K562 (cell line): ENCODE results near the gene UTP25. TPM values are rescaled to one million over a fixed set of nuclear protein-coding genes. Genes with fewer than 3 reads are reported as not detected.

Experiments used
- BCL6 ChIP-seq: fragments of 250-450 bp; sonication (Bioruptor Pico); IDR thresholded peaks from 2 replicates; pipeline ENCODE4 v1.4.0; 2020
- CGGBP1 ChIP-seq: fragments of 250-450 bp; sonication (Bioruptor Pico); IDR thresholded peaks from 2 replicates; pipeline ENCODE4 v1.9.0; 2021; ENCODE audit warnings: mild to moderate bottlenecking
- COPS2 ChIP-seq: fragments of 450-650 bp; conservative IDR thresholded peaks from 2 replicates; pipeline ENCODE4 v1.6.1; 2016; ENCODE audit warnings: mild to moderate bottlenecking, moderate library complexity
- DMBX1 ChIP-seq: fragments of 250-450 bp; sonication (Bioruptor Pico); IDR thresholded peaks from 2 replicates; pipeline ENCODE4 v1.8.0; 2022; ENCODE audit warnings: inconsistent platforms, mild to moderate bottlenecking, moderate library complexity, borderline replicate concordance
- ELF1 ChIP-seq: fragments of 200-800 bp; sonication (Bioruptor generic); IDR thresholded peaks from 2 replicates; pipeline ENCODE4 v1.6.1; 2016; ENCODE audit warnings: missing genetic modification characterization, missing compliant biosample characterization
- ETS1 ChIP-seq: conservative IDR thresholded peaks from 2 replicates; pipeline ENCODE4 v1.6.1; 2011; ENCODE audit warnings: low read depth, mild to moderate bottlenecking, low read length; ENCODE audit not compliant: control insufficient read depth
- KAT2B ChIP-seq: IDR thresholded peaks from one replicate; pipeline ENCODE4 v1.6.1; 2012; ENCODE audit warnings: low read depth, mild to moderate bottlenecking, control low read depth, inconsistent platforms, low read length, moderate library complexity
- KDM2B ChIP-seq: fragments of 250-450 bp; sonication (Bioruptor Pico); IDR thresholded peaks from 2 replicates; pipeline ENCODE4 v1.8.0; 2021; ENCODE audit warnings: mild to moderate bottlenecking, moderate library complexity
- KLF16 ChIP-seq: IDR thresholded peaks from 2 replicates; pipeline ENCODE4 v1.6.1; 2016; ENCODE audit warnings: antibody characterized with exemption
- MBD2 ChIP-seq: sonication (generic); IDR thresholded peaks from 2 replicates; pipeline ENCODE4 v1.6.1; 2016; ENCODE audit warnings: low read depth, borderline replicate concordance
- MTF1 ChIP-seq: fragments of 250-450 bp; sonication (Bioruptor Pico); IDR thresholded peaks from 2 replicates; pipeline ENCODE4 v1.9.0; 2021; ENCODE audit warnings: moderate library complexity, mild to moderate bottlenecking, inconsistent platforms, borderline replicate concordance
- NCOA1 ChIP-seq: fragments of 450-650 bp; IDR thresholded peaks from 2 replicates; pipeline ENCODE4 v1.6.1; 2016; ENCODE audit warnings: low read depth
- NUFIP1 ChIP-seq: fragments of 450-650 bp; IDR thresholded peaks from 2 replicates; pipeline ENCODE4 v1.6.1; 2018; ENCODE audit not compliant: partially characterized antibody
- PTTG1 ChIP-seq: fragments of 450-650 bp; IDR thresholded peaks from 2 replicates; pipeline ENCODE4 v1.6.1; 2016; ENCODE audit warnings: low read depth, mild to moderate bottlenecking, missing genetic modification characterization, missing compliant biosample characterization
- RBBP5 ChIP-seq: fragments of 200-600 bp; sonication (generic); IDR thresholded peaks from 2 replicates; pipeline ENCODE4 v1.6.1; 2012; ENCODE audit warnings: borderline replicate concordance, mild to moderate bottlenecking, low read length, control low read depth, inconsistent platforms; ENCODE audit not compliant: insufficient read depth, poor library complexity, severe bottlenecking
- TCF7L2 ChIP-seq: fragments of 150-350 bp; IDR thresholded peaks from 2 replicates; pipeline ENCODE4 v1.6.1; 2016; ENCODE audit warnings: low read depth, mild to moderate bottlenecking, low read length, moderate library complexity
- ZC3H8 ChIP-seq: fragments of 450-650 bp; IDR thresholded peaks from 2 replicates; pipeline ENCODE4 v1.6.1; 2017
- ZNF174 ChIP-seq: fragments of 250-450 bp; sonication (Bioruptor Pico); IDR thresholded peaks from 2 replicates; pipeline ENCODE4 v1.4.0; 2020; ENCODE audit warnings: mild to moderate bottlenecking
- ZNF175 ChIP-seq: fragments of 200-800 bp; sonication (Bioruptor generic); IDR thresholded peaks from 2 replicates; pipeline ENCODE4 v1.6.1; 2016; ENCODE audit warnings: low read depth, mild to moderate bottlenecking, missing genetic modification characterization, missing compliant biosample characterization
- ZNF407 ChIP-seq: fragments of 450-650 bp; IDR thresholded peaks from 2 replicates; pipeline ENCODE4 v1.6.1; 2016; ENCODE audit warnings: low read depth
- ZNF77 ChIP-seq: fragments of 250-450 bp; sonication (Bioruptor Pico); IDR thresholded peaks from 2 replicates; pipeline ENCODE4 v1.5.0; 2020
- polyA plus RNA-seq, 8 experiments: library from polyadenylated mRNA; depleted of rRNA in 4 of 8; stranded (reverse) in 5 of 8; unstranded in 3 of 8; fragments of >200 nt; fragmentation: Nextera tagmentation in 2 of 8; fragmentation: Illumina TruSeq in 1 of 8; extraction: Ambion mirVana in 2 of 8; extraction: Trizol in 1 of 8; gene quantifications; 2 replicates each; pipeline versions ENCODE4 v1.2.1 to v1.2.3, GENCODE V29; 2011 to 2014; ENCODE audit warnings: inconsistent platforms in 1 of 8, missing spikeins in 1 of 8
- total RNA-seq, 7 experiments: library from RNA; depleted of rRNA in 6 of 7; stranded (reverse); fragments of >200 nt in 6 of 7; fragmentation: Illumina TruSeq in 2 of 7; extraction: Trizol in 2 of 7; gene quantifications; 2 replicates each; pipeline versions ENCODE4 v1.2.1 to v1.2.3, GENCODE V29; 2011 to 2021; ENCODE audit warnings: low replicate concordance in 1 of 7

Gene UTP25
- total and polyA plus RNA-seq, 9 of the 15 experiments (the other 6 are each of a cell fraction or from before 2014, with no cell fraction given) = 5.7 to 17.6 (median 12.0) TPM

- TF ChIP-seq ZNF407 (no peak), RBBP5 (no peak), ZNF77 (CRISPR knock-in tag) (no peak), MTF1 (CRISPR knock-in tag) (no peak), ELF1 (tag) (no peak), ZNF174 (CRISPR knock-in tag) (no peak), COPS2 (no peak), ETS1 (no peak), KLF16 (no peak), BCL6 (no peak), MBD2 (no peak), KDM2B (CRISPR knock-in tag) (no peak), NCOA1 (no peak), KAT2B (no peak), PTTG1 (tag) (no peak), CGGBP1 (CRISPR knock-in tag) (no peak), NUFIP1 (no peak), ZC3H8 (no peak), TCF7L2 (no peak), ZNF175 (peak; percentile 24; the same call in 1 of the 2 replicates), DMBX1 (CRISPR knock-in tag) (peak; percentile 53; the same call in 1 of the 2 replicates)
These were observed 12.2 kb downstream of the UTP25 start (continued) for GRCh38 chr1:209839875-209840546.
